Activated CD8-positive, alpha-beta memory T cell treated with anti-CD3 and anti-CD28 coated beads, Interleukin-2, amount 50 U/mL, for 1 hour (primary cell): ENCODE results near the gene SKI.
"Not testable (repeated sequence)": the region's sequence is repeated elsewhere in the genome, so short reads cannot be mapped to it uniquely, and the experiment has no call there.

Experiments used
- DNase-seq: peaks from one replicate; pipeline ENCODE4 v3.0.0-alpha.2; 2020; ENCODE audit errors: extremely low read depth

The SKI gene

GRCh38 chr1:2259668-2260402 lies 31.7 kb downstream of the SKI start:
- DNase-seq = no peak

- not testable (repeated sequence) for DNase-seq
Observed at GRCh38 chr1:2260470-2260869, 32.4 kb downstream of the SKI start.

- no peak for DNase-seq
Observed at GRCh38 chr1:2260917-2261316, 32.8 kb downstream of the SKI start.

- not testable (repeated sequence) for DNase-seq
Observed at GRCh38 chr1:2261476-2262395, 33.6 kb downstream of the SKI start.

GRCh38 chr1:2266301-2266975 lies 38.3 kb downstream of the SKI start:
- no peak for DNase-seq

- no peak for DNase-seq
Observed at GRCh38 chr1:2267051-2267830, 39.1 kb downstream of the SKI start.

- no peak for DNase-seq
Observed at GRCh38 chr1:2267862-2268261, 39.7 kb downstream of the SKI start.

GRCh38 chr1:2268285-2269056 lies 40.4 kb downstream of the SKI start:
- no peak for DNase-seq

- DNase-seq = no peak
Observed at GRCh38 chr1:2269193-2269921, 41.2 kb downstream of the SKI start.

GRCh38 chr1:2269922-2270259 lies 41.8 kb downstream of the SKI start:
- DNase-seq = no peak

- DNase-seq = no peak
Observed at GRCh38 chr1:2270260-2271100, 42.4 kb downstream of the SKI start.

GRCh38 chr1:2271211-2271721 lies 43.1 kb downstream of the SKI start:
- no peak for DNase-seq

GRCh38 chr1:2271841-2272655 lies 43.9 kb downstream of the SKI start:
- no peak for DNase-seq

GRCh38 chr1:2272686-2273400 lies 44.7 kb downstream of the SKI start:
- no peak for DNase-seq

GRCh38 chr1:2273401-2274090 lies 45.4 kb downstream of the SKI start:
- no peak for DNase-seq

- no peak for DNase-seq
Observed at GRCh38 chr1:2274231-2274928, 46.3 kb downstream of the SKI start.
